Psoas muscle (tissue), 8 donors: ENCODE results near the gene C1QTNF9B. TPM values are rescaled to one million over a fixed set of nuclear protein-coding genes. Genes with fewer than 3 reads are reported as not detected.
"Not testable (repeated sequence)": the region's sequence is repeated elsewhere in the genome, so short reads cannot be mapped to it uniquely, and the experiment has no call there.

ENCODE experiments used
- ATAC-seq, 4 donors: fragments of 200-7000 bp; cut with Tn5 transposase; one replicate each; pipeline ENCODE4 v1.9.1; 2020; ENCODE audit warnings: moderate library complexity in 3 of 4, mild to moderate bottlenecking in 2 of 4
- DNase-seq, 2 donors: peaks; one replicate each; pipeline ENCODE4 v3.0.0-alpha.2; 2020
- H3K27ac ChIP-seq: fragments of 200-600 bp; one replicate; pipeline ENCODE4 v1.8.0; 2022
- H3K27me3 ChIP-seq, 3 donors: fragments of 200-600 bp in 1 of 3; one replicate each; pipeline versions ENCODE4 v1.6.1 to v1.8.0; 2013 to 2022; ENCODE audit warnings: low read length in 2 of 3, mild to moderate bottlenecking in 2 of 3, moderate library complexity in 1 of 3; ENCODE audit not compliant: insufficient read depth in 3 of 3
- H3K36me3 ChIP-seq, 2 donors: fragments of 200-600 bp in 1 of 2; one replicate each; pipeline versions ENCODE4 v1.6.1 to v1.8.0; 2013 to 2022; ENCODE audit warnings: low read depth in 1 of 2, mild to moderate bottlenecking in 1 of 2, moderate library complexity in 1 of 2; ENCODE audit not compliant: insufficient read depth in 1 of 2
- H3K4me1 ChIP-seq: fragments of 200-600 bp; one replicate; pipeline ENCODE4 v1.8.0; 2022
- H3K4me3 ChIP-seq: fragments of 200-600 bp; one replicate; pipeline ENCODE4 v1.8.0; 2022; ENCODE audit warnings: mild to moderate bottlenecking
- H3K9me3 ChIP-seq: fragments of 200-600 bp; one replicate; pipeline ENCODE4 v1.8.0; 2022
- WGBS, 3 donors: extraction: QIAGEN DNeasy Blood & Tissue Kit; methylation state at CpG; one replicate each; pipeline versions ENCODE4 v1.1.6 to v1.1.7; 2013; 5-methylcytosine and 5-hydroxymethylcytosine counted together
- intact Hi-C, 2 donors: fragments of 100-400 bp; cut with DNase I; formaldehyde crosslinking; loops; one replicate each; pipeline versions ENCODE4 v1.11.0 to v1.14.2; 2022
- long read RNA-seq, 2 donors: library from polyadenylated mRNA; unstranded; transcript quantifications; one replicate each; pipeline ENCODE4 v2.0.0, GENCODE V29; 2021
- polyA plus RNA-seq, 3 donors: library from polyadenylated mRNA; stranded (reverse); fragments of 200-250 nt; gene quantifications; one replicate each; pipeline ENCODE4 v1.2.3, GENCODE V29; 2013
- total RNA-seq, 4 donors: library from RNA; stranded (reverse); fragmentation: NEBNext Ultra II Directional in 2 of 4; extraction: Animal tissue kit (Norgen Biotek cat#: 25700) in 2 of 4; gene quantifications; one replicate each; pipeline versions ENCODE4 v1.2.1 to v1.2.4, GENCODE V29; 2021 to 2023
- TF ChIP-seq, protein P1 (sequence below): fragments of 200-600 bp; IDR thresholded peaks from one replicate; pipeline ENCODE4 v1.8.0; 2022; ENCODE audit warnings: antibody characterized with exemption
- donor health status: healthy with polysubstance abuse.
- donor health status: DM: no; HTN: no; CAD: no; lungs with moderate emphysema.
- donor health status: Bipolar disorder and iron deficiency.
- donor health status: healthy.
- donor health status: DM: yes; HTN: yes; CAD: no.
- donor health status: DM: no; HTN: no; CAD: no.
- donor health status: DM: no; HTN: no; CAD: no.
- donor health status: DM: yes; HTN: yes; CAD: no.

Gene C1QTNF9B
- total RNA-seq = 1 to 10 TPM in 2 of 4 donors, under 1 TPM in 2; 0.34 to 3.0 (median 1.0) TPM
- polyA plus RNA-seq = 1 to 10 TPM; 1.0 to 2.7 (median 1.7) TPM
- long read RNA-seq, donor 1 = 0 reads
- long read RNA-seq, donor 2 = 0 reads

DNA sequence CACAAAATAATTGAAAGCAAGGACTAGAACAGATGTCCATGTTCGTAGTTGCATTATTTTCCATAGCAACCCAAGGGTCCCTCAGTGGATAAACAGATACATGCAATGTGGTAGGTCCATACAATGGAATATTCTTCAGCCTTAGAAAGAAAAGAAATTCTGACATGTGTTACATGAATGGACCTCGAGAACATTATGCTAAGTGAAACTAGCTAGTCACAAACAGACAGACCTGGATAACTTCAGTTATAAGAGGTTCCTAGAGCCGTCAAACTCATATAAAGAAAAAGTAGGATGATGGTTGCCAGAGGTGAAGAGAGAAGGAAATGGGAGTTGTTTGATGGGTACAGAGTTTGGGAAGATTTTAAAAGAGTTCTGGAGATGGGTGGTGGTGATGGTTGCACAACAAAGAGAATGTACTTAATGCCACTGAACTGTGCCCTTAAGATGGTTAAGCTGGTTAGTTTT, at the start of gene C1QTNF9B:
TSS of gene C1QTNF9B (minus strand) at position 51 of the 468 bp plus-strand sequence.
- H3K9me3 ChIP-seq, intact Hi-C loops, DNase-seq, H3K27ac ChIP-seq, H3K4me1 ChIP-seq, H3K4me3 ChIP-seq, ATAC-seq, H3K36me3 ChIP-seq: not testable (repeated sequence)
- peaks cover 0 to 13% (median 0%) of the 10 kb centered on the region in 3 donors for H3K27me3 ChIP-seq
- 74 to 81% (median 79%) methylated on average over 3 of the region's 3 CpGs for WGBS, 3 donors

DNA sequence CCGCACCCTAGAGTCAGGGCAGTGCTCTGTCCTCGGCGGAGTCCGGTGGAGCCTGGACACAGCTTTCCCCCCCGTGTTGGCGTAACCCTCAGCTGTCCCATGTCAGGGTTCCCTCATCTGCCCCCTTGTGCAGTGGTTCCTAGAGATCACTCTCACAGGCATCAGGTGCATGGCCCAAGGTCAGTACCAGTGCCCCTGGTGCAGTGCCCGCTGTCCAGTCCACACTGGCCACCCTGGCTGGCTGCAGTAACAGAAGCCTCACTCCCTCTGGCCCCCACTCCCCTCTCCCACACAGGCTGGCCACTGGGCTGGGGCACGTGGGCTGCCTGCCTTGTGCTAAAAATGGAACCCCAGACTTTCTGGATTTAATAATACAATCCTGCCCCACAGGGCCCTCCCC, 49.6 kb upstream of the C1QTNF9B start:
- H3K27me3 ChIP-seq = no peaks in the 10 kb centered on the region
- no peak overlapping the region for H3K4me3 ChIP-seq
- 88% methylated on average over 8 of the region's 8 CpGs for WGBS, 3 donors
- intact Hi-C loops = no loop called here
- no peak for ATAC-seq
- H3K4me1 ChIP-seq = no peaks in the 10 kb centered on the region
- DNase-seq = no peak
- no peaks in the 10 kb centered on the region for H3K9me3 ChIP-seq
- no peaks in the 10 kb centered on the region for H3K36me3 ChIP-seq
- H3K27ac ChIP-seq = no peak overlapping the region
- TF ChIP-seq, protein P1, sequence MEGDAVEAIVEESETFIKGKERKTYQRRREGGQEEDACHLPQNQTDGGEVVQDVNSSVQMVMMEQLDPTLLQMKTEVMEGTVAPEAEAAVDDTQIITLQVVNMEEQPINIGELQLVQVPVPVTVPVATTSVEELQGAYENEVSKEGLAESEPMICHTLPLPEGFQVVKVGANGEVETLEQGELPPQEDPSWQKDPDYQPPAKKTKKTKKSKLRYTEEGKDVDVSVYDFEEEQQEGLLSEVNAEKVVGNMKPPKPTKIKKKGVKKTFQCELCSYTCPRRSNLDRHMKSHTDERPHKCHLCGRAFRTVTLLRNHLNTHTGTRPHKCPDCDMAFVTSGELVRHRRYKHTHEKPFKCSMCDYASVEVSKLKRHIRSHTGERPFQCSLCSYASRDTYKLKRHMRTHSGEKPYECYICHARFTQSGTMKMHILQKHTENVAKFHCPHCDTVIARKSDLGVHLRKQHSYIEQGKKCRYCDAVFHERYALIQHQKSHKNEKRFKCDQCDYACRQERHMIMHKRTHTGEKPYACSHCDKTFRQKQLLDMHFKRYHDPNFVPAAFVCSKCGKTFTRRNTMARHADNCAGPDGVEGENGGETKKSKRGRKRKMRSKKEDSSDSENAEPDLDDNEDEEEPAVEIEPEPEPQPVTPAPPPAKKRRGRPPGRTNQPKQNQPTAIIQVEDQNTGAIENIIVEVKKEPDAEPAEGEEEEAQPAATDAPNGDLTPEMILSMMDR = no peak

DNA sequence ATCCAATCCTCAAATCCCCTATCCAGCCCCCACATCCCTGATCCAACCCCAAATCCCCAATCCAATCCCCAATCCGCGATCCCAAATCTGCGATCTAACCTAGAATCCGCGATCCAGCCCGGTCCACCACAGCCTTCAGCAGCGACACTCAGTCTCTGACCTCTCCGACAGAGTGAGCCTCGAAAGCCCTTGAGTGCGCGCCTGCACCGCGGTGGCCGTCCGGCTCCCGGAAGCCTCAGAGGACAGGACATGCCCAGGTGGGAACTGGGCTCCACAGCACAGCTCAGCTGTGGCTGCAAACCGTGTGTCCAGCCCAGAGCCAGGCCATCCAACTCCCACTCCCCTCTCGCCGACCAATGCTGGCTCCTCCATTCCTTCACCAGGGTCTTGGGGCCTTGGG, 48.8 kb upstream of the C1QTNF9B start:
- DNase-seq (no peak), ATAC-seq (no peak)
- Histone ChIP-seq H3K9me3 (no peaks in the 10 kb centered on the region), H3K4me3 (no peak overlapping the region), H3K4me1 (no peaks in the 10 kb centered on the region), H3K27me3 (no peaks in the 10 kb centered on the region), H3K36me3 (no peaks in the 10 kb centered on the region), H3K27ac (no peak overlapping the region)
- TF ChIP-seq, protein P1 = no peak
- intact Hi-C loops = no loop called here
- WGBS, 3 donors = 78 to 85% (median 79%) methylated on average over 19 of the region's 19 CpGs

DNA sequence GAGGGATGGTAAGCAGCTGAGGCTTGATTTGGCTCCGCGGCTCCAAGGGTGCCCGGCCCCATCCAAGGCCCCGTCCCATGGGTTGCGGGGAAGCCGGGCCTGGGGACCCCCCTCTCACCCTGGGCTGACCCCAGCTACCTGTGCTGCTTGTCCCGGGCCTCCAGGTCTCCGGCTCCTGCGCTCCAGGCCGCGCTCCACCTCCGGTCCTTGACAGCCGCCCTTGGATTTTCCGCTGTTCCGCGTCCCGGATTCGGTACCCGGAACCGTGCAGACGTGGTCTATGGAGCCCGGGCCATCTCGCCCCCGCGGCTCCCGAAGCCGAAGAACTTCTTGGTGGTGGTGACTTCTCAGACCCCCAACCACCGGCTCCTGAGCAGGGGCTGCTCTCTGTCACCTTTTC, 48.3 kb upstream of the C1QTNF9B start:
- intact Hi-C loops = no loop called here
- no peaks in the 10 kb centered on the region for H3K36me3 ChIP-seq
- H3K4me1 ChIP-seq = no peaks in the 10 kb centered on the region
- H3K27me3 ChIP-seq = no peaks in the 10 kb centered on the region
- TF ChIP-seq, protein P1 = no peak
- no peak overlapping the region for H3K4me3 ChIP-seq
- H3K9me3 ChIP-seq = no peaks in the 10 kb centered on the region
- no peak for DNase-seq
- ATAC-seq = no peak
- no peak overlapping the region for H3K27ac ChIP-seq
- WGBS, 3 donors = 74 to 89% (median 86%) methylated on average over 28 of the region's 28 CpGs

DNA sequence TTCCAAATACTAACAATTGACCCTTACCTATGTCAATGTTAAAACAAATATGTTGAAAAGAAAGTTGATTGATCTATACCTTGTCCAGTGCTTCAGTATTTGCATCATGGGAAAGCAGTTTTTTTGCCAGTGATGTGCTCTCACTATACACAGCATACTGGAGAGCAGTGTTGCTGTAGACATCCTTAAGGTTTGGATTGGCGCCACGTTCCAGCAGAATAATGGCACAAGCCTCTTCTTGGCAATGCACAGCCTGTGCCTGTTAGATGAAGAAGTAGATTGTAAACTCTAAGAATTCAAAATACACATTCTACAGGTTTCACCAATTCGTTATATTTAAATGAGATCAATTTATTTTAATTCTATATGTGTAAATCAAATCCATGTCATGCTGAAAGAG, 43.9 kb upstream of the C1QTNF9B start:
- DNase-seq (no peak), ATAC-seq (no peak)
- no peaks in the 10 kb centered on the region for H3K9me3 ChIP-seq
- intact Hi-C loops = no loop called here
- no peak overlapping the region for H3K27ac ChIP-seq
- H3K4me3 ChIP-seq = no peak overlapping the region
- 59 to 69% (median 60%) methylated on average over 3 of the region's 3 CpGs for WGBS, 3 donors
- TF ChIP-seq, protein P1 = no peak
- H3K36me3 ChIP-seq = no peaks in the 10 kb centered on the region
- no peaks in the 10 kb centered on the region for H3K4me1 ChIP-seq
- H3K27me3 ChIP-seq = no peaks in the 10 kb centered on the region

DNA sequence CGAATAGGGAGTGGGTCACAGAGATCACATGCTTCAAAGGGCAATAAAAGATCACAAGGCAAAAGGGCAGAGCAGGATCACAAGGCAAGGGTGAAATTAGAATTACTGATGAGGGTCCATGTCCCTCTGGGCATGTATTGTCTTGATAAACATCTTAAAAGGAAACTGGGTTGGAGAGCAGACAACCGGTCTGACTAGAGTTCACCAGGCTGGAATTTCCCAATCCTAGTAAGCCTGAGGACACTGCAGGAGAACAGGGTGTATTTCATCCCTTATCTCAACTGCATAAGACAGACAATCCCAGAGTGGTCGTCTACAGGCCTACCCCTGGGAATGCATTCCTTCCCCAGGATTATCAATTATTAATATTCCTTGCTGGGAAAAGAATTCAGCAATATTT, 42.4 kb upstream of the C1QTNF9B start:
- ATAC-seq, H3K9me3 ChIP-seq, H3K4me3 ChIP-seq, H3K27ac ChIP-seq, H3K4me1 ChIP-seq, H3K27me3 ChIP-seq, H3K36me3 ChIP-seq, DNase-seq, intact Hi-C loops: not testable (repeated sequence)
- WGBS, 3 donors = 47 to 60% (median 50%) methylated on average over 3 of the region's 3 CpGs
